ENCODE measurements around the gene FUT3.
"Not testable (repeated sequence)": the region's sequence is repeated elsewhere in the genome, so short reads cannot be mapped to it uniquely, and the experiment has no call there.

The FUT3 gene

DNA sequence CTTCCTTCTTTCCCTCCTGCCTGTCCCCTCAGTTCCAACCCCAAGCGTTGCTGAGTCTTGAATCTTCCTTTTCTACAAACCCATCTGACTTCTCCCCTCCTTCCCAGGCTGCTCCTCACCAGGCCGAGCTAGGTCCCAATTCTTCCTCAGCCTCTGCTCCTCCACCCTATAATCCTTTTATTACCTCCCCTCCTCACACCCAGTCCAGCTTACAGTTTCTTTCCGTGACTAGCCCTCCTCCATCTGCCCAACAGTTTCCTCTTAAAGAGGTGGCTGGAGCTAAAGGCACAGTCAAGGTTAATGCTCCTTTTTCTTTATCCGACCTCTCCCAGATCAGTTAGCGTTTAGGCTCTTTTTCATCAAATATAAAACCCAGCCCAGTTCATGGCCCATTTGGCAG lies 2.6 kb downstream of the FUT3 start:
- not testable (repeated sequence) for DNase-seq (ENCODE audit: low read depth in 2 of 2)

GRCh38 chr19:5847846-5848245 lies 3.4 kb downstream of the FUT3 start:
- not testable (repeated sequence) for DNase-seq (ENCODE audit: low read depth in 2 of 2)

GRCh38 chr19:5844456-5845433 lies 6.5 kb downstream of the FUT3 start:
- no peak for DNase-seq (ENCODE audit: low read depth in 2 of 2)

DNA sequence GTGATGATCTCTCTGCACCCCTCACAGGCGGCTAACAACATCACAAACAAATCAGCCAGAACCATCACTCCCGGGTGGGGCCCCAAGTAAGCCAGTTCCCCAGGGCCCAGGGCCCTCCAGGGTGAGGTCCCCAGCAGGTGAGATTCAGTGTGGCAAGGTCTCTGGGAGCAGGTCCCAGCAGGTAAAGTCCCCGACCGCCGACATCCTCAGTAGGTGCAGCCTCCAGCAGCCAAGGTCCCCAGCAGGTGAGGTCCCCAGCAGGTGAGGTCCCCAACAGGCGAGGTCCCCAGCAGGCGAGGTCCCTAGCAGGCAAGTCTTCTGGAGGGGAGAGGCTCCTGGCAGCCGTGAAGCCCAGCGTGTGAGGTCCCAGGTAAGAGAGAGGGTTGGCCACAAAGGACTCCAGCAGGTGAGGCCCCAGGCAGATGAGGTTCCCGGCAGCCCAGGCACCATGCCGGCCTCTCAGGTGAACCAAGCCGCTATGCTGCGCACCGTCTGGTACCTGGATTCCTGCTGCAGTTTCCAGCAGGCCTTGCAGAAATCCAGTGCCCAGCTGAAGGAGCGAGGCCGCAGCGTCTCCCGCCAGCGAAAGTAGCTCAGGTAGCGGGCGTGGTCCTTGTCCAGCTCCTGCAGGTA lies 7.8 kb downstream of the FUT3 start:
- no peak for DNase-seq (ENCODE audit: low read depth in 2 of 2)

GRCh38 chr19:5841735-5842111 lies 9.5 kb downstream of the FUT3 start:
- DNase-seq (ENCODE audit: low read depth in 2 of 2), result not testable (repeated sequence)

- DNase-seq (ENCODE audit: low read depth in 2 of 2), result no peak
Measured at GRCh38 chr19:5839065-5840017, 11.9 kb downstream of the FUT3 start, which contains the start of gene FUT6. TSS of gene FUT6 (minus strand) at chr19:5839702. CDS start at chr19:5832567, 7,135 bp downstream.

GRCh38 chr19:5838353-5839064 lies 12.7 kb downstream of the FUT3 start:
- DNase-seq (ENCODE audit: low read depth in 2 of 2), result no peak

GRCh38 chr19:5837761-5838352 lies 13.4 kb downstream of the FUT3 start:
- no peak for DNase-seq (ENCODE audit: low read depth in 2 of 2)

- no peak for DNase-seq (ENCODE audit: low read depth in 2 of 2)
Measured at GRCh38 chr19:5832527-5833216, 18.6 kb downstream of the FUT3 start.

GRCh38 chr19:5832061-5832460 lies 19.2 kb downstream of the FUT3 start:
- DNase-seq (ENCODE audit: low read depth in 2 of 2), result no peak

DNA sequence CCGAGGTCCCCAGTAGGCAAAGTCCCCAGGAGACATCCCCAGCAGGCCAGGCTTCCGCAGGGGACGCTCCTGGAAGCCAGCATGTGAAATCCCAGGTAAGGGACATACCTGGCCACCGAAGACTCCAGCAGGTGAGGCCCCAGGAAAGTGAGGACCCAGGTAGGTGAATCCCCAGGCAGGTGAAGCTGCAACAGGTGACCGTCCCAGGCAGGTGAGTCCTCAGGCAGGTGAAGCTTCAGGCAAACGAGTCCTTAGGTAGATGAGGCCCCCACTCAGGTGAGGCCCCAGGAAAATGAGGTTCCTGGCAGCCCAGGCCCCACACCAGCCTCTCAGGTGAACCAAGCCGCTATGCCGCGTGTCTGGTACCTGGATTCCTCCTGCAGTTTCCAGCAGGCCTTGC lies 20.1 kb downstream of the FUT3 start:
- no peak for DNase-seq (ENCODE audit: low read depth in 2 of 2)

DNA sequence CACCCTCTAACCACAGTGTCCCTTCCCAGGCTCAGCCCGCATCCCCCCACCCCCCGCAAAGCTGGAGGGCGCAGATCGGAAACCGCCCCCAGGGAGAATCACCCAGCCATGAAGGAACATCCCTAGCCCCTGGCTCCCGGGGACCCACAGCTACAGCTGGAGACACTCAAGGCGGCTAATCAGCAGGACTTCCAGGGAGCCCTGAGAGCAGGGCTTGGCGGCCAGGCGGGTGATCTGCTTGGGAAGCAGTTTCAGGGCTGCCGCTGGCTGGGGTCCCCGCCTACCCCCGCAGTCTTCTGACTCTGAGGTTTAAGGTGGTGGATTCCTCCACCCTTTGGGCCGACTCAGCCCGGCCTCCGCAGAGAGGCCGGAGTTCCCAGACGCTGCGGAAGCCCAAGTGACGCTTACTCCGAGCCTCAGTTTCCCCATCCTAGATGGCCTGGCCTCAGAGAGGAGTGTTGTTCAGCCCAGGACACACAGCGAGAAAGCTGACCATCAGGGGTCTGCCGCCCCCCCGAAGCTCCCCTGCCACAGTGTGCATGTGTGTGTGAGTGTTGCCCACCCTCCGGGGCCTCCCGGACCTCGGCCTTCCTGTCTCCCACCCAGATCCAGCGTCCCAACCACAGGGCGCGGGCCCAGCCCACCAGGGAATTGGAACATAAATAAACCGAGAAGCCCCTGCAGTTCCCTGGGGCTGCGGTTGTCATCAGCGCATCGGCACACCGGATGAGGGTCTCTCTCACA lies 21.5 kb downstream of the FUT3 start:
- DNase-seq (ENCODE audit: low read depth in 2 of 2), result no peak

- no peak for DNase-seq (ENCODE audit: low read depth in 2 of 2)
Measured at GRCh38 chr19:5828661-5829566, 22.3 kb downstream of the FUT3 start.

- DNase-seq (ENCODE audit: low read depth in 2 of 2), result peak; percentile 86 to 88
Measured at GRCh38 chr19:5827891-5828660, 23.2 kb downstream of the FUT3 start.

GRCh38 chr19:5827342-5827890 lies 23.8 kb downstream of the FUT3 start:
- DNase-seq (ENCODE audit: low read depth in 2 of 2), result no peak

- DNase-seq (ENCODE audit: low read depth in 2 of 2), result no peak
Measured at GRCh38 chr19:5826531-5827341, 24.5 kb downstream of the FUT3 start.
